SK-N-DZ (cell line): ENCODE results near the gene TRABD.

Source experiments
- DNase-seq: peaks from one replicate; pipeline ENCODE4 v3.0.0-alpha.2; 2015; ENCODE audit warnings: low spot score

Gene TRABD

GRCh38 chr22:50173983-50174355 lies 11.7 kb upstream of the TRABD start:
- no peak for DNase-seq

DNA sequence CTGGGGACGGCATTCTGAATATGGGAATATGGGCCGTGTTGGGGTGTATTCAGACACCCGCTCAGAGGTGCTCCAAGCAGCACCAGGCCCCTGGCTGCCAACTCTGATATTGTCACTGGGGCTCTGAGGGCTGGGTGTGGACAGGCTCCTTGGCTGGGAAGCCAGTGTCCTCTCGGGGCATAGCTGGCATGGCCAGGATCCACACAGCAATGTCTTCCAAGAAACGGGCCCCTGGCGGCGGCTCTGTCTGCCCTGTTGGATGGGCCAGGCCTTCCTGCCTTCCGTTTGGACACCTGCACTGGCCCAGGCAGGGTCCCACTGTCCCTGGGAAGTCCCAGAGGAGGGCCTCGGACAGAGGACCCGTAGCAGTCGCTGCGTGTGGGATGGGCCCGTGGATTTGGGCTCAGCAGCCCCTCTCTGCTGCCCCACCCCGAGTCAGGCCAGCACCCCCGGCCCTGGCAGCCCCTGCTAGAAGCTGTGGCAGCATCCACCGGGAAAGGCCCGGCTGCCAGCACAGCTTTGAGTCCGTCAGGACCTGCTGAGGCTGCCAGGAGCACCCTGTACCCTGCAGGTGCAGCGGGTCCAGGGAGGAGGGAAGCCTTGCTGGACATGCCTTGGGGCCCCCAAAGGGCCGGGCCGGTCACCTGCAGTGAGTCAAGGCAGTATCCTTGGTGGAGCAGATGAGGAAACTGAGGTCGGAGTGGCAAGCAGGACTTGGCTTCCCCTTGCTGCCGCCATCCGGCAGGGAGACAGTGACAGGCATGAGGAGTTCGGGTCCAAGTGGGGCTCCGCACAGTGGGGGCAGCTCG lies 11.1 kb upstream of the TRABD start:
- no peak for DNase-seq

GRCh38 chr22:50175191-50175461 lies 10.6 kb upstream of the TRABD start:
- no peak for DNase-seq

GRCh38 chr22:50175921-50176849 lies 9.5 kb upstream of the TRABD start:
- no peak for DNase-seq

DNA sequence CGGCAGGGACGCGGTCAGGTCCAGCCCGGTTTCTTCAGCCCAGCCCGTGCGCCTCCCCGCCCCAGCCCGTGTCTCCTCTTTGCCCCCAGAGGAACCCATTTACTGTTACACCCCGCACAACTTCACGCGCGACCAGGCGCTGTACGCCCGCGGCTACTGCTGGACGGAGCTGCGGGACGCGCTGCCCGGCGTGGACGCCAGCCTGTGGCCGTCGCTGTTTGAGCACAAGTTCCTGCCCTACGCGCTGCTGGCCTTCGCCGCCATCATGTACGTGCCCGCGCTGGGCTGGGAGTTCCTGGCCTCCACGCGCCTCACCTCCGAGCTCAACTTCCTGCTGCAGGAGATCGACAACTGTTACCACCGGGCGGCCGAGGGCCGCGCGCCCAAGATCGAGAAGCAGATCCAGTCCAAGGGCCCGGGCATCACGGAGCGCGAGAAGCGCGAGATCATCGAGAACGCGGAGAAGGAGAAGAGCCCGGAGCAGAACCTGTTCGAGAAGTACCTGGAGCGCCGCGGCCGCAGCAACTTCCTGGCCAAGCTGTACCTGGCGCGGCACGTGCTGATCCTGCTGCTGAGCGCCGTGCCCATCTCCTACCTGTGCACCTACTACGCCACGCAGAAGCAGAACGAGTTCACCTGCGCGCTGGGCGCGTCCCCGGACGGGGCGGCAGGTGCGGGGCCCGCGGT lies 8.7 kb upstream of the TRABD start:
- DNase-seq, result no peak

- no peak for DNase-seq
These were observed 7.9 kb upstream of the TRABD start for GRCh38 chr22:50177537-50178470.

GRCh38 chr22:50178471-50178864 lies 7.2 kb upstream of the TRABD start:
- DNase-seq, result no peak

DNA sequence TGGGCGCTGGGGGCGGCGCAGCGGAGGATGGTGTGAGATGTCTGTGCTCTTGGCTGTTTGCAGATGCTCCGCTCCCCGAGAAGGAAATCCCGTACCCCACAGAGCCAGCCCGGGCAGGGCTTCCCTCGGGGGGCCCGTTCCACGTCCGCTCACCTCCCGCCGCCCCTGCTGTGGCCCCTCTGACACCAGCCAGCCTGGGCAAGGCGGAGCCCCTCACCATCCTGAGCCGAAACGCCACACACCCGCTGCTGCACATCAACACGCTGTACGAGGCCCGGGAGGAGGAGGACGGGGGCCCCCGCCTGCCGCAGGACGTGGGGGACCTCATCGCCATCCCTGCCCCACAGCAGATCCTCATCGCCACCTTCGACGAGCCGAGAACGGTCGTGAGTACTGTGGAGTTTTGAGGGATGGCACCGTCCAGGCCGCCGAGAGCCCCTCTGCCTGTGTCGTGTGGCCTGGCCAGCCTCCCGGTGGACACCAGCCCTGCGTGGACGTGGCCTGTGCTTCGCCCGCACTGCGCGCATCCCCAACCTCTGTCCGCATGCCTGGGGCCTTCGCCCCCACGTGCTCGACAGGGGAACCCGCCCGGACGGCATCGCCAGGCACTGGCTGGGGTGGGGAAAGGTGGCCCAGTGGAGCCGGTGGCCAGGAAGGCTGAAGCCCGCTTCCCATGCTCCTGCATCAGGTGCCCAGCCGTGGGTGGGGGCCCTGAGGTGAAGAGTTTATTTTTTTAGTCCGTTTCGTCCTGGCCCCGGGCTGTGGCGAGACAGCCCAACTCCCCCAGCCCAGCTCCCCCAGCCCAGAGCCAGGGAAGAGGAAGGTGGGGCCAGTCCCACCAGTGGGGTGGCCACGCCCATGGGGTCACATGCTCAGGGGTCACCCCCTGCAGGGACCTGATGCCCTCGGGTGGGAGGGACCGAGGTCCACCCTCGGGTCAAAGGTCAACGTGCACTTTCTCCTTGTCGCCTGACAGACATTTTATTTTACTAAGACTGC lies 6.5 kb upstream of the TRABD start:
- no peak for DNase-seq

GRCh38 chr22:50179937-50180726 lies 5.6 kb upstream of the TRABD start:
- DNase-seq, result no peak

DNA sequence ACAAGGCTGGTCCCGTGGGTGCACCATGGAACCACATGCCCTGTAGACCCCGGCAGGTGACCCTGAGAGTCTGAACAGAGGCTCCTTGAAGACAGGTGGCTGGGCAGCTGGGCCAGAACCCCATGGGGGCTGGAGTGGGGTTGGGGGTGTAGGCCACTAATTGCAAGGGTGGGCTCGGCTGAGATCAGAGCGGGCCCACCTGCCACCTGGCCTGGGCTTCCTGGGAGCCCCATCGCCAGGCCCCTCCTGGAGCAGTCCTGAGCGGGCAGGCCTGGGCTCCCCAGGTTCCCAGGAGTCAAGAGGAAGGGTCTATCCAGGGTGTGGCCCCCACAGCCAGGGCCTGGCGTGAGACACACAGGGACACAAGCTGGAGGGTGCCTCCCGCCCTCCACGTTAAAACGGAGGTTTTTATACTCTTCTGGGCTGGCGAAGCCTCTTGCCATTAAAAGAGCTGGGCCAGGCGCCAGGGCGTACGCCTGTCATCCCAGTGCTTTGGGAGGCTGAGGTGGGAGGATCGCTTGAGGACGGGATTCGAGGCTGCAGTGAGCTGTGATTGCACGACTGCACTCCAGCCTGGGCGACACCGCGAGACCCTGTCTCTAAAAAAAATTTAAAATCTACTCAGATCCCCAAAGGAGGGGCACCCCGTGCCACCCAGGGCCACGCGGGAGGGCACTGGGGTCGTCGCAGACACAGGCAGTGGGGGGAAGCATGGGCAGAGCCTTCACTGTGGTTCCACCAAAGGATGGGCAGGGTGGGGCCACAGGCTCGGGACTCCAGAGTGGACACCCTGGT lies 4.8 kb upstream of the TRABD start:
- DNase-seq, result no peak

- no peak for DNase-seq
These were observed 3.3 kb upstream of the TRABD start for GRCh38 chr22:50182176-50183081.

DNA sequence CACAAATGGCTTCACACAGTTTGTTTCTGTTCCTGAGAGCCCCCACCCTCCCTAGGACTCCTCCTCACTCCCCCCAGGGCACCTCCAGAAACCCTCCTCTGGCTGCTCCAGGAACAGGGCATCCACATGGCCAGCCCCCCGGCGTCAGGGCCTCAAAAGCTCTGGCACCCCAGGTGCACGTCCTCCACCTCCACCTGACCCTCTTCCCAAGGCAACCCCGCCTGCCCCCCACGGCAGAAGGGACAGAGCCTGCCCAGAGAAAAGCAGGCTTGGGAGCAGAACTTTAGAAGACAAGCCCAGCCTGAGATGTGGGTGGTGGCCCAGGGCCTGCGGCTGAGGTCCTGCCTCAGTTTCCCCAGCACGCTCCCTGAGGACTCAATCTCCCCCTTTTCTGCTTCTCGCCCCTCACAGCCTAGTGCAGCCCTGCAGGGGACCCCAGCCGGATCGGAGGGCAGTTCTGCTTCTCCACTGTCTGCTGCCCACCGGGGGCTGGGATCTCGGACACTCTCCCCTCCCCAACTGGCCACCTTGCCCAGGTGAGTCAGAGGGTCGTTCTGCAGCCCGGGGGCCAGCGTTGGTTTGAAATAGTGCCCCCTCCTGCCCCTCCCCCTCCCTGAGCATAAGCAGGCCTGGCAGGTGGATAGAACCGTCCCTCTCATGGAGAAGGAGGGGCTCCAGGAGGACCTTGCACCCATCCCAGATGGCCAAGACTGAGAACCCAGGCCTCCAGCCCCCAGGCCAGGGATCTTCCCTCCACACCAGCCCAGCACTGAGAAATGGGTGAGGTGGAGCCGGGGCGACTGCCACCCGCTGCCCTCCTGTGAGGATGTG lies 2.4 kb upstream of the TRABD start:
- no peak for DNase-seq

DNA sequence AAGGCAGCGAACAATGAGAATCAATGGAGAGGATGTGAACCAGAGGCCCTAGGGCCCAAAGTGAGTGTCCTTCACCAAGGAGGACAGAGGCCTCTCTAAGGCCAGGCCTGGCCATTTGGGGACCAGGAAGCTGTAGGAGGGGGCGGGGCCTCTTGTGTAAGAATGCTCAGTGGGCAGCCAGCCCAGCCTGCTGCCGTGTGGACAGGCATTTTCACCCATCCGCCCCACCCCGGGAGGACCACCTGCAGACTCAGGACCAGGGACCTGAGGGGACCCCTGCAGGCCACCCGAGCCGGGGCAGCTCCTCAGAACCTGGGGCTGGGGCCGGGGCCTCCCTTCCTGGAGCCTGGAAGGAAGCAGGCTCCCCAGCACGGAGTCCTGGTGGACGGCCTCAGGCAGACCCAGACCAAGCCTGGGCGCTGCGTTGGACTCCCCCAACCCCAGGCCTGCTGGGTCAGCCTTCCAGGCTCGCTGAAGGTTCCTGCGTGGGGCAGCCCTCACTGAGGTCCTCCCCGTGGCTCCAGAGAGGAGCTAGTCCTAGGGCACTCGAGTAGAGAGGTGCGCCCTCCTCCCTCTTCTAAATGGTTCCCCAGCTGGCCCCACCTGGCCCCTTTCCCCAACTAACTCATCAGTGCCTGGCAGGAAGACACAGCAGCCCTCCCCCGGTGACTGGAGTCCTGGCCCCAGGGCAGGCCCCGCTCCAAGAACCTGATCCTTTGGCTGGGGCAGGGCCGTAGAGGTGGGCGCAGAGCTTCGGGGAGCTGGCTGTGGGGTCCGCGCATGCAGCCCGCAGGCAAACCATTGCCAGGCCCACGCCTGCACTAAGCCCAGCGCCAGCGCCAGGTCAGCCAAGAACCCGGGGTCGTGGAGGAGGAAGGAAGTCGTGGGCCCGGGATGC lies 1.5 kb upstream of the TRABD start:
- DNase-seq, result no peak

DNA sequence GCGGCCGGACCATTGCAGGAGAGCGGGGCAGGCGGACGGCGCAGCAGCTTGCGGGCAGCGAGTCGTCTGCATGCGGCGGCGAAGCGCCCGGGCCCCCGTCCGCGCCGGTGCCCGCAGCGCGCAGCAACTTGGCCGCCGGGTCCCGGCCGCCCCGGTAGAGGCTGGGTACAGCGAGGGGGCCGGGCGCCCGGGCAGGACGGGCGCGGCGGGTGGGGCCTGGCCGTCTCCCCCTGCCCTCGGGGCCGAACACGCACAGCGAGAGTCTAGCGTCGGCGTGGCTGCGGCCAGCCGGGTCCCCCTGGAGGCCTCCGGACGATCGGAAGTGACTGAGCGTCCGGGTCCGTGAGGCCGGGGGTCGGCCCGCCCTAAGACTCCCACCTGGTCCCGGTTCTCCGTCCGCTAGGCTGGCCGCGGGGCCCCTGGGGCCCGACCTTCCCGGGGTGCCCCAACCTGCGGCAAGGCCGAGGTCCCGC lies 775 bp upstream of the TRABD start:
- no peak for DNase-seq

- no peak for DNase-seq
These were observed 535 bp downstream of the TRABD start for GRCh38 chr22:50186181-50186714.
